COLO829 (cell line): ENCODE measurements around the gene RTL1.

Experiments
- DNase-seq: peaks from one replicate; pipeline ENCODE4 v3.0.0; 2012; ENCODE audit warnings: low spot score

The RTL1 gene

DNA sequence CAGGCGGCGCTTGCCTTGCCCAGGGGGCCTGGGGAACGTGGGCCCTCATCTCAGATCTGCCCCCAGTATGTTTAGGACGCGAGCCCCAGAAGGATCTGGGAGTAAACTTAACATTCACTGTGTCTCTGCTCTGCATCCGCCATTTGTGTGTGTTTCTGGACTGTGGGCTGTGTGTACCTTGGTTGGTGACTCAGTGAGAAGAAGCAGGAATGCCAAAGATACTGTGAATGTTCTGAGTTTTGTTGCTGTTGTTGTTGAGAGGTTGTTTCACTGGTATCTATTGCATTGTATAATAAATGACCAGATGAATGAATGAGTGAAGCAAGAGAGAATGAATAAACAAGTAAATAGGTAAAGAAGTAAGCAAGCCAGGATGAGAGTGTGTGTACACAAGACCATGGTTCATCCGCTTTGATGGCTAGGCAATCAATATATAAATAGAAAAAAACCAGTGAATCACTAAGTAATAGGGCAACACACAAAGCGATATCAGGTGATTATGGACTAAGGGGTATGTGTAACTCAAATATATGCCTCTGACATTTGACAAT, 57.1 kb downstream of the RTL1 start:
- no peak for DNase-seq

- no peak for DNase-seq
These were observed 58.2 kb downstream of the RTL1 start for GRCh38 chr14:100845341-100845740.

- no peak for DNase-seq
These were observed 58.7 kb downstream of the RTL1 start for GRCh38 chr14:100844846-100845245.

GRCh38 chr14:100844421-100844820, 59.1 kb downstream of the RTL1 start:
- DNase-seq = no peak

DNA sequence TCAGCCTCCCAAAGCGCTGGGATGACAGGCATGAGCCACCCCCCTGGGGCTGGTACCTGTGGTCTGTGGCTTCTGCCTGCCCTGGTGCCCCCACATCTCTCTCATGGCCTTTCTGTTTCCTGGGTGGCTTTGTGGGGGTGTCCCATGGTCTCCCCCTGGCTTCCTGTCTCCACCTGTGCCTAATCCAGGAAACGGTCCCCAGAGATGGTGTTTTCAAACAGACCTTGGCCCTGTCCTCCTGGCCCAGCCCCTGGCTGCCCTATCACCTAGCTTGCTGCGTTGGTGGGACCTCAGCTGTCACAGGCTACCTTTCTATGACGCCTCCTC, 59.5 kb downstream of the RTL1 start:
- no peak for DNase-seq

- peak; percentile 24 for DNase-seq
These were observed 60.7 kb downstream of the RTL1 start for GRCh38 chr14:100842799-100843198.

GRCh38 chr14:100841761-100842403, 61.6 kb downstream of the RTL1 start:
- DNase-seq = no peak

GRCh38 chr14:100841066-100841760, 62.3 kb downstream of the RTL1 start:
- DNase-seq = no peak

DNA sequence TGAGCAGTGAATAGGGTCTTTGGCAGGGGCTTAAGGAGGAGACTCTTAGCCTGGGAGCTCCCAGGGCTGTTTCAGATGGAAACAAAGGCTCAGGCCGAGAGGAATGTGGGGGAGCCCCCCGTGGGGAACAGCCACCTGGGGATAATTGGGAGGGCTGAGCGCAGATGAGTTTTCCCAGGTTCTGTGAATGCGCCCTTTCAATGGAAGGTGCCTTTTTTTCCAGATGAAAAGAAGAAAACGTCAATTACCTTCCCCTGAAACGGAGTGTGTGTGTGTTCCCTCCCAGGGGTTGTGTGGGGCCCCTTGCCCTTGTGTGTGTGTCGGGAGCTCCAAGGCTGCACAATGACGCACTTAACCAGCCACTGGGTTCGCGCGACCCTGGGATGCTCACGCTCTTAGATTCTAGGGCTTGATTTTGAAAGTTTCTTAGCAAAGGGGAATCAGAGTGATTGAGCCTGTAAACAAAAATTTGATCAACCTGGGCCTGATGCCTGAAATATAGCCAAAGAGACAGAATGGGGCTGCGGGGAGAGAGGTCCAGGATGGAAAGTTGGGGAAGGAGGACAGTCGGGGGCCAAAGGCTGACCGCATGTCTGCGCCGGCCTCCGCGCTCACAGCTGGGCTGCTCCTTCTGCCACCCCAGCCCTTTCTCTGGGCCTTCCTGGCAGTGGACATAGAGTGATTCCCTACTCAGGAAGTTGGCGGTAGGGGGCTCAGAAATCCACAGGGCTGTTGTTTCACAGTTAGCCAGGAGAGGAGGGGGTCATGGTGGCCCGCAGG, 63.0 kb downstream of the RTL1 start:
- no peak for DNase-seq

GRCh38 chr14:100839681-100840111, 63.8 kb downstream of the RTL1 start:
- DNase-seq = no peak

- DNase-seq = no peak
These were observed 64.3 kb downstream of the RTL1 start for GRCh38 chr14:100839315-100839585.

DNA sequence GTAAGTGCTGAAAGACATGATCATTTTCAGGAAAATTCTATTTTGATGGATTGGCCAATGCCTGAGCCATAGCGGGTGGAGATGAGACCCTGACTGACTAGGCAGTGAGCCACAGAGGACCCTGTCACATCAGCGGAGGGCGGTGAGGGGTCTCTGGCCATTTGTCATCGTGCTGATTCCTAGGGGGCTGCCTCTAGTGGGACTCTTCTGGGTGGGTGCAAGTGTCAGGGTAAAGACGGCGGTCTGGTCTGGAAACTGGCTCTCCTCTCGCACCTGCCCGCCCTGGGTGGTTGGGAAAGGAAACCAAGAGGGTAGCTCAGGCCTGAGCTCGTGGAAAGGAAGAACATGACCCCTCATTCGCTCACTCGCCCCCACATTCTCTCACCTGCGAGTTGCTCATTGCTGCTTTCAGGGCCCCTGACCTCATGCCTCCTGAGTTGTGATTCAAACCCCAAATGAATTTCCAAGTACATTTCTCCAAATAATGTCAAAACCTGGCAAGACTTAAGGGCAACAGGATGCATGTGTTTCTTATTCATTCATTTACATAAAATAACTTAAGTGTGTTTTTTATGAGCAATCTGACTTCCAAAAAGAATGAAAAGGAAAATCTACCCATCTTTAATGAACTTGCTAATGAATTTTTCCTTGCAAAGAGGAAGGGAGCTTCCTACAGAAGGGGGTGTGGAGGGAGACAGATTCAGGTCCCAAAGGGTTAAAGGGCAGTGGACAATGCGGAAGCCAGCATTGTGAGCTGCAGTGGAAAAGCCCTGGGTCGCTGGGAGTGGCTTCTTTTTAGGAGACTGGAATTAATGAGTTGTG, 64.8 kb downstream of the RTL1 start:
- DNase-seq = no peak

DNA sequence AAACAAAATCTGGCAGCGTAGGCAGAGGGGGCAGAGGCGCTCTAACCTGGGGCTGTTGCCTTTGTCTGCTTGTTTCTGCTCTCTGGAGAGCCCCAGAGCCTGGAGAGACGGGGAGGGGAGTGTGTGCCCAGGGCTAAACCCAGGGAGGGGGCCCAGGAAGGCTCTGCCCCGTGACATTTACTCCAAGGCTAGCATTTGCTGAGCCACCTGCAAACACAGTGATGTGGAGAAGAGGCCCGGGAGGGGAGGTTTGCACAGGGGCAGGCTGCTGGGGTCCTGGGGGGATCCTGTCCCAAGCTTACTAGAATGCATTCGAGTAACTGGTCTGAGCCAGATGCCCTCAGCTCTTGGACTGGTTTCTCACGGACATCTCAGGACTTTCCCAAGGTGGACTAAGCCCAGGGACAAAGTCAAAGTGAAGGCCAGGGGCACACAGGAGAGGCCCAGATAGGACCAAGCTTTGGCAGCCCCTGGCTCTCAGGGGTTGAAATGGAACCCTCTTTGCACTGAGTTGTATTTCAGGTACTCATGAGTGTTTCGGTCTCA, 65.6 kb downstream of the RTL1 start:
- no peak for DNase-seq

DNA sequence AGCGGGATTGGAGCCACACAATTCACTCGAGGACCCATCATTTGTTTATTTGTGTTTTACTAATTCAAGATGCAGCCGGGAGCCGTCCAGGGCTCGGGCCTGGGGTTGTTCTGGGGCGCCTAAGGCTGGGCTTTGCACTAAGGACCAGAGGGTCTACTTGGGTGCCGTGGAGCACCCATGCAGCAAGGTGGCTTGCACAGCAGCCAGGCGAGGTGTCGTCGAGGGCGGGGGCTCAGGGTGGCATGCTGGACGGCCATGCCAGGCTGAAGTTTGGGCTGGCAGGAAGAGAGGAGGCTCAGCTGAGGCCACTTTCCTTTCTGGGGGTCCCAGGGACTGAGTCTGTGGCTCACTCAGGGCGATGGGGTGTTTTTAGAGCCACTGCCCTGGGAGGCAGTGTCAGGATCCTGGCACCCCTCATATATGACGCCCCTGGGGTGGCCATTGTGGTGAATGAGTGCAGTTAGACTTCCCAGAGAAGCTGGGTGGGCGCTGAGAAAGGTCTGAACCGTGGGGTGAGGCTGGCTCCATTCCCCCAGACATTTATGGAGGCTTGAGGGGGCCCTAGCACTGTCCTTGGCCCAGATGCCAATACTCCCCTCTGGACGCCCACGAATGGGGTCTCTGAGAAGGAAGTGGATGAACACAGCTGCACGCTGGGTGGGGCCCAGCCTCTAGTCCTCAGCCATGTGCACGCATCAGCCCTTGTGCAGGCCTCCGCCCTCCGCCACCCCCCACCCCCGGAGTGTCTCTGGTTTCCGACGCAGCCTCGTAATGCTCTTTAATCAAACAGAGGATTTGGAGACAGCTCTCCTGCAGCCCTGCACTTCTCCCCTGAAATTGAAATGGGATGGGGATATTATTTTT, 66.3 kb downstream of the RTL1 start:
- no peak for DNase-seq

- no peak for DNase-seq
These were observed 67.2 kb downstream of the RTL1 start for GRCh38 chr14:100836311-100836805.

GRCh38 chr14:100835548-100836310, 67.8 kb downstream of the RTL1 start:
- no peak for DNase-seq

GRCh38 chr14:100834794-100835547, 68.6 kb downstream of the RTL1 start:
- DNase-seq = no peak

GRCh38 chr14:100834082-100834793, 69.3 kb downstream of the RTL1 start:
- no peak for DNase-seq
